Measurements from ENCODE around the gene TIMP1. TPM values are rescaled to one million over a fixed set of nuclear protein-coding genes. Genes with fewer than 3 reads are reported as not detected.

The TIMP1 gene
- polyA plus RNA-seq, 1 donor (not counting 4 experiments of a cell fraction or from before 2014, with no cell fraction given): 151 TPM

DNA sequence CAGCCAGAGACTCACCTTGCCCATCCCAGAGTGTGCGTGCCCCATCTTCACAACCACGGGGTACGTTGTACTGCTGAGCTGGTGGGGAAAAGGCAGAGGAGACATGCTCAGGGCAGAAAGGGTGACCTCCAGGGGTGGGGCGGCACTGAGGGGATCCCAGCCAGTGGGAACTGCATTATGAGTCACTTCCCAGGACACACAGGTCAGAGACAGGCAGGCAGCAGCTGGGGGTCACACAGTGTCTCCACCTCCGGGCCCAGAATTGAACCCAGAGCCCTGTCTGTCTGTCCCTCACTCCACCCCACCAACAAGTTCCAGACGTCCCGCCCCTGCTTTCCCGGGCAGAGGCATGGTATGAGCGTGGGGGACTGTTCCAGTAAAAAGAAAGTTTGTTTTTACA is 4.8 kb upstream of the TIMP1 start:
- no peak for DNase-seq (ENCODE audit: low read depth, low spot score)
- no peak overlapping the region for H3K27ac ChIP-seq (ENCODE audit: control insufficient read depth, insufficient read depth, low read length)
- H3K4me1 ChIP-seq (ENCODE audit: control insufficient read depth, extremely low read depth, insufficient read depth, low read length): peaks cover 15% of the 10 kb centered on the region
- dilution Hi-C loops (cut with MboI; ENCODE audit: extremely low pct_ligation_motif_present, low sequenced_read_pairs): no loop called here
- no peaks in the 10 kb centered on the region for H3K9me1 ChIP-seq (ENCODE audit: control insufficient read depth, extremely low read depth, insufficient read depth, low read length)
- no peaks in the 10 kb centered on the region for H3K36me3 ChIP-seq (ENCODE audit: control insufficient read depth in 2 of 2, extremely low read depth in 1 of 2, insufficient read depth in 2 of 2, low read length in 2 of 2)
- H3K9ac ChIP-seq (ENCODE audit: control insufficient read depth, extremely low read depth, insufficient read depth, low read length): no peak overlapping the region
- TF ChIP-seq EZH2 (IDR thresholded peaks at IDR 0.05; ENCODE audit: low read length): no peak
- TF ChIP-seq, protein P1, sequence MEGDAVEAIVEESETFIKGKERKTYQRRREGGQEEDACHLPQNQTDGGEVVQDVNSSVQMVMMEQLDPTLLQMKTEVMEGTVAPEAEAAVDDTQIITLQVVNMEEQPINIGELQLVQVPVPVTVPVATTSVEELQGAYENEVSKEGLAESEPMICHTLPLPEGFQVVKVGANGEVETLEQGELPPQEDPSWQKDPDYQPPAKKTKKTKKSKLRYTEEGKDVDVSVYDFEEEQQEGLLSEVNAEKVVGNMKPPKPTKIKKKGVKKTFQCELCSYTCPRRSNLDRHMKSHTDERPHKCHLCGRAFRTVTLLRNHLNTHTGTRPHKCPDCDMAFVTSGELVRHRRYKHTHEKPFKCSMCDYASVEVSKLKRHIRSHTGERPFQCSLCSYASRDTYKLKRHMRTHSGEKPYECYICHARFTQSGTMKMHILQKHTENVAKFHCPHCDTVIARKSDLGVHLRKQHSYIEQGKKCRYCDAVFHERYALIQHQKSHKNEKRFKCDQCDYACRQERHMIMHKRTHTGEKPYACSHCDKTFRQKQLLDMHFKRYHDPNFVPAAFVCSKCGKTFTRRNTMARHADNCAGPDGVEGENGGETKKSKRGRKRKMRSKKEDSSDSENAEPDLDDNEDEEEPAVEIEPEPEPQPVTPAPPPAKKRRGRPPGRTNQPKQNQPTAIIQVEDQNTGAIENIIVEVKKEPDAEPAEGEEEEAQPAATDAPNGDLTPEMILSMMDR (optimal IDR thresholded peaks at IDR 0.05 in 1 of 3, IDR thresholded peaks at IDR 0.05 in 1 of 3, conservative IDR thresholded peaks at IDR 0.05 in 1 of 3; ENCODE audit: extremely low read depth in 1 of 3, insufficient read depth in 2 of 3, low read length in 3 of 3): no peak
- no peaks in the 10 kb centered on the region for H3K79me2 ChIP-seq (ENCODE audit: control insufficient read depth, insufficient read depth, low read length)
- FAIRE-seq: no peak
- no peaks in the 10 kb centered on the region for H3K9me3 ChIP-seq (ENCODE audit: control insufficient read depth, low read depth, low read length)
- H3K4me2 ChIP-seq (ENCODE audit: control insufficient read depth, extremely low read depth, insufficient read depth, low read depth, low read length): no peak overlapping the region
- H3K27me3 ChIP-seq (ENCODE audit: control insufficient read depth, extremely low read depth, insufficient read depth, low read length): no peaks in the 10 kb centered on the region
- no peak overlapping the region for H3K4me3 ChIP-seq (ENCODE audit: control insufficient read depth in 2 of 3, extremely low read depth in 1 of 3, insufficient read depth in 2 of 3, low read depth in 1 of 3, low read length in 3 of 3)
- no peaks in the 10 kb centered on the region for H4K20me1 ChIP-seq (ENCODE audit: control insufficient read depth, extremely low read depth, insufficient read depth, low read length)
- no peak overlapping the region for H2AFZ ChIP-seq (ENCODE audit: control insufficient read depth, low read length)

DNA sequence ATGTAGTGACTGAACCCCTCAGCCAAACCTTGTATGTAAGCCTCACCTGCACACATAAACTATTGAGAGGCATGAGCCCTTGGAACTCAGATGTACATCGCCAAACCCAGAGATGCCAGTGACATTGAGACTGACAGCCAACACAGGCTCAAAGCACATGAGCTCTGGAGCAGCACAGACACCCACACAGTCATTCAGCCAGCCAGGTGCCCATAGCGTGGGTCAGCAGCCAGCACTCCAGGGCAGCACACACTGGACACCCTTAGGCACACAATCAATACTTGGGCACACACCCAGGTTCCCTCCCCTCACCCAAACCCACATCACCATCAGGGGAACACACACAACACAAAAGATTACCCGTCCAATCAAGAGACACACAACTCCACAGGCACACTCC is 4.3 kb upstream of the TIMP1 start:
- H3K27ac ChIP-seq (ENCODE audit: control insufficient read depth, insufficient read depth, low read length): no peak overlapping the region
- H3K9me3 ChIP-seq (ENCODE audit: control insufficient read depth, low read depth, low read length): no peaks in the 10 kb centered on the region
- H2AFZ ChIP-seq (ENCODE audit: control insufficient read depth, low read length): no peak overlapping the region
- no peak overlapping the region for H3K4me3 ChIP-seq (ENCODE audit: control insufficient read depth in 2 of 3, extremely low read depth in 1 of 3, insufficient read depth in 2 of 3, low read depth in 1 of 3, low read length in 3 of 3)
- H3K27me3 ChIP-seq (ENCODE audit: control insufficient read depth, extremely low read depth, insufficient read depth, low read length): no peaks in the 10 kb centered on the region
- H3K4me1 ChIP-seq (ENCODE audit: control insufficient read depth, extremely low read depth, insufficient read depth, low read length): peaks cover 15% of the 10 kb centered on the region
- H3K4me2 ChIP-seq (ENCODE audit: control insufficient read depth, extremely low read depth, insufficient read depth, low read depth, low read length): no peak overlapping the region
- DNase-seq (ENCODE audit: low read depth, low spot score) (no peak), FAIRE-seq (no peak)
- no peaks in the 10 kb centered on the region for H3K9me1 ChIP-seq (ENCODE audit: control insufficient read depth, extremely low read depth, insufficient read depth, low read length)
- dilution Hi-C loops (cut with MboI; ENCODE audit: extremely low pct_ligation_motif_present, low sequenced_read_pairs): no loop called here
- no peaks in the 10 kb centered on the region for H4K20me1 ChIP-seq (ENCODE audit: control insufficient read depth, extremely low read depth, insufficient read depth, low read length)
- H3K79me2 ChIP-seq (ENCODE audit: control insufficient read depth, insufficient read depth, low read length): no peaks in the 10 kb centered on the region
- TF ChIP-seq EZH2 (IDR thresholded peaks at IDR 0.05; ENCODE audit: low read length): no peak
- TF ChIP-seq, protein P1 (optimal IDR thresholded peaks at IDR 0.05 in 1 of 3, IDR thresholded peaks at IDR 0.05 in 1 of 3, conservative IDR thresholded peaks at IDR 0.05 in 1 of 3; ENCODE audit: extremely low read depth in 1 of 3, insufficient read depth in 2 of 3, low read length in 3 of 3): no peak
- H3K9ac ChIP-seq (ENCODE audit: control insufficient read depth, extremely low read depth, insufficient read depth, low read length): no peak overlapping the region
- no peaks in the 10 kb centered on the region for H3K36me3 ChIP-seq (ENCODE audit: control insufficient read depth in 2 of 2, extremely low read depth in 1 of 2, insufficient read depth in 2 of 2, low read length in 2 of 2)
